SHP77 (cell line): ENCODE results near the gene SEC61A1.
A peak's percentile ranks its signal among the peaks of the same experiment; 100 is the strongest.

Experiments used
- DNase-seq, 2 experiments: peaks; one replicate each; lab custom pipeline; 2025; lab: John Stamatoyannopoulos, UW

The SEC61A1 gene

DNA sequence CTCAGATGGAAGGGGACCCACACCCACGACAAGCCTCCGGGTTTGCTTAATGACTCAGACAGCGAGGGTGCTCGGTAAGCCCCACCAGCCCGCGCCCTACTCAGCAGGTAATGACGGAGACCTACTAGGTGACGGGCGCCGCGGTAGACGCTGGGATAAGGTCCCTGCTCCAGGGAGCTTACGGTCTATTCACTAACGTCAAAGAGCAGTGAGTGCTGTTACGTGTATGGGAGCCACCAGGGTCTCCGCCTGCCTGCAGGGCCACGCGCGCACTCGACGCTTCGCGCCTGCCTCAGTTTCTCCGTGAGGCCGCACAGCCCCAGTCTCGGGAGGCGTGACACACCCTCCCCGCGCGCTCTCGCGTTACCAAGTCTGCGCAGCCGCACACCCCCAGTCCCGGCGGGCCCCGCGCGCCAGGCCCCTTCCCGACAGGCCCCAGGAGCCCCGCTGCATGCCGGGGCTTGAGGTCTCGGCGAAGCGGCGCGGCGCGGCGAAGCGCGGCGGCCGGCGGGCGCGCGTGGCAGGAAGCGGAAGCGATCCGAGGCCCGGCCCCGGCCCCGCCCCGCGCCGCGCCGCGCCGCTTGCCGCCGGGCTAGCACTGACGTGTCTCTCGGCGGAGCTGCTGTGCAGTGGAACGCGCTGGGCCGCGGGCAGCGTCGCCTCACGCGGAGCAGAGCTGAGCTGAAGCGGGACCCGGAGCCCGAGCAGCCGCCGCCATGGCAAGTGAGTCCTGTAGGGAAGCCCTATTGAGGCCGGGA, at the start of gene SEC61A1:
SEC61A1 (plus strand) TSS at position 601 of the 758 bp plus-strand sequence; CDS start at position 717, 116 bp downstream.
- peak; percentile 88 to 93 for DNase-seq

DNA sequence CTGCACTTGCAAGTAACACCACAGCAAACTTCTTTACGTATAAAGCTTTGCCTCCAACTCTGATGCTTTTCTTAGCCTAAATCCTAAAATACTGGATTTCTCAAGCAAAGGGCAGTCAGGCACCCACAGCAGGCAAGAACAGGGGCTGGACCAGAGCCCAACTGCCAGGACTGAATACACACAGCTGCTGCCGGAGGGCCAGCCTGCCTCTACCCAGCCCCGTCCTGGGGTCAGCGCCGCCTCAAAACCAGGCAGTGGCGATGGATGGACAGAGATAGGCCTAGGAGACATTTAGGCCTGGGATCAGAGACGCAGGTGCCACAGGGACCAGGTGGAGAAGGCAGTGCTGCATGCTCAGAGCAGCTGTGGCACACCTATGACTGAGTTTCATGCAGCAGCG, 47.6 kb upstream of the SEC61A1 start:
- peak; percentile 66 to 72 for DNase-seq

DNA sequence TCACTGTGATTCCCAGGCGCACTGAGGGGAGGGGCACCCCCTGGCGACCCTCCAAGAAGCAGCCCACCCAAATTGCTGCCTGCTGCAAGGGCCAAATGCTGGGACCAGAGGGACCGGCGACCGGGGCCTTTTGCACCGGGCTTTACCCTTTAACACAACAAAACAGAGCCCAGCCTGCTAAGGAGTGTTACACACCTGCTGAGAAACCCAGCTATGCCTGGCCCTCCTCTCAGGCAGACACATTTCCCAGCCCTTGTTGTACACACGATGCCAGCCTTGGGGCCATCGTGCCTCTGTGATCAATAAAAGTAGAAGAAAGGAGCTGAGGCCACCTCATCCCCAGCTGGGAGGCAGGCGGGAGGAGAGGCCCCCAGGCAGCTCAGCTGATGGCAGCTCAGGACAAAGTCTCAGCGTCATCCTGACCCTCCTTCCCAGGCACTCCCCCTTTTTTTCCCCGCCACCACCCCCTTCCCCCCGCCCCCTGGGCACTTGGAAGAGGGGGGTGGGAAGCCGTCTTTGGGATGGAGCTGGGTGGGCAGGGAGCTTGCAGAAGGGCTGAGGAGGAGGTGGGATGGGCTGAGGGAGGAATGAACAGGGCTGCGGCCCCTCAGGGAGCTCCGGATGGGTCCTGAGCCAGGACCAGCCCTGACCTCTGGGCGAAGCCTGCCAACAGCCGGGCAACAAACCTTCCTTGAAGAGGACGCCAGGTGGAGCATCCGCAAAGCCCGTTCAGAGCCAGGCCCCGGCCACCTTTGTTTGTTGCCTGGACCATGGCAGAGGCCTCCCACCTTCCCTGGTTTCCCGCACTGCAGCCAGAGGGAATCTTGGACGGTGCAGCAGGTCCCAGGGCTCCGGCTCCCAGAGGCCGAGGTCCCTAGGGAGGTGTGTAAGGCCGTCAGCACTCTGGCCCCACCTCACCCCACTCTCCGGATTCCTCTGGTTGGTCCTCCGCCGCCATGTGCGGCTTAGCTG, 45.9 kb upstream of the SEC61A1 start:
- DNase-seq = no peak

DNA sequence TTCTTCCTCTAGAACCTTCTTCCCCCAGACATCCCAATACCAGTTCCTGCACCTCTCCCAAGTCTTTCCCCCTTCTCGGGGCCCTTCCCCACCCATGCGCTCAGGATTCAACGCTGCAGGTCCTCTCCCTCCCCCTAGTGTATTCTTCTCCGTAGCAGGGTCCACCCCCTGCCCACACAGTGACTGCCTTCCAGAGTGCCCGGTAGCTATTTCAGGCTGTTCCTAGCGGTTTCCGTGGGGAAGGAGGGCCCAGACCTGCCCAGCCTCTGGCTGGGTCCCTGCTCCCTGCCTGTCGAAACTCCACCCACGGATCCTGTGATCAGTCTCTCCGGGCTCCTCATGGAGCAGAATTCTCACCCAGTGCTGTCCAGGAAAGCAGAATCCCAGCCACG, 45.2 kb upstream of the SEC61A1 start:
- DNase-seq = no peak

DNA sequence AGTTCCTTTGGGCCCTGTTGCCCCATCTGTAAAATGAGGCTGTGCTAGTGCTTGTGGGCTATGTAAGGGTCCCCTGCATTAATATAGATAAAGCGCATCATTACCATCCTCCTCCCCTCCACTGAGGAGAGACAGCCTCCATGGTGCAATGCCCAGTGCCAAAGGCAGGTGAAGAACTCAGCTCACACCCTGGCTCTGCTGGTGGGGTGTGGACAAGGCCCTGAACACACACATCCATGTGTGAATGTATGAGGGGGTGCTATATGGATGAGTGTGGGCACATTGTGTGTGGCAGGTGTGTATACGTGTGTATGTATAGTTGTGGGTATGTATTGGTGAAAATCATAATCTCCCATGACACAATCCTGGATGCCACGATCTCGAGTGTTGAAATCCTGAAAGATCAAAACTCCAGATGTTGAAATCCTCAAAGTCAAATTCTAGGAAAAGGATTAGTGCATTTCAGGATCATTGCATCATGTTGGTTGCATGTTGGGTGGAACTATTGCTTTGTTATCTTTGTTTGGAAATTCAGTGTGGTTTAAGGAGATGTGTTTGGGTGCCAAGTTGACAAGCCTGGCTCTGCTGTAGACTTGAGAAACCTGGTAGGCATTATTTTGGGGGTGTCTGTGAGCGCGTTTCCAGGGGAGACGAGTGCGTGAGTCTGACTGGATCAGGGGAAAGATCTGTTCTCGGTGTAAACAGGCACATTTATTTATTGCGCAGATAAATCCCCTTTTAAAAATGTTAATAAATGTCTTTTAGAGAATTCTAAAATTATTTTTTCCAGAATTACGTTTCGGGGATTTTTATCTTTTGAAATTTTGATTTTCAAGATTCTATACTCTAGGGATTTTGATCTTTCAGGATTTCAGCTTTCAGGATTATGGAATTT, 42.0 kb upstream of the SEC61A1 start:
- DNase-seq = no peak

DNA sequence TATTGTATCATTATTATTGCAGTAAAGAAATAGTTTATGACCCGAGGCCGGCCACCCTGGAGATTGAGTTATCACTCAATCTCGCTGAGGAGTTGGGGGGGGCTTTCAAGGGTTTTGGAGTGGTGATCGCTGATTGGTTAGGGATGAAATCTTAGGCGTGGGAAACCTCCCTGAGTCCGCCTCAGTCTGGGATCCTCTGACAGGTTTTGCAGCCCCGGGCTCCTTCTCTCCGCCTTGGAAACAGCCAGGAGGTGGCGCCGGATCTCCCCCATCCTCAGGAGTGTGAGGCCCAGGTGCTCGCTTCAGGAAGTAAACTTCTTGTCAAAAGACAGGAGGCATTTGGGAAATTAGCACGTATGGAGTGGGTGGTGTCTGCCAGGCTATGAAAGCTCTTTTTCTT, 41.1 kb upstream of the SEC61A1 start:
- DNase-seq = peak; percentile 15 to 31

DNA sequence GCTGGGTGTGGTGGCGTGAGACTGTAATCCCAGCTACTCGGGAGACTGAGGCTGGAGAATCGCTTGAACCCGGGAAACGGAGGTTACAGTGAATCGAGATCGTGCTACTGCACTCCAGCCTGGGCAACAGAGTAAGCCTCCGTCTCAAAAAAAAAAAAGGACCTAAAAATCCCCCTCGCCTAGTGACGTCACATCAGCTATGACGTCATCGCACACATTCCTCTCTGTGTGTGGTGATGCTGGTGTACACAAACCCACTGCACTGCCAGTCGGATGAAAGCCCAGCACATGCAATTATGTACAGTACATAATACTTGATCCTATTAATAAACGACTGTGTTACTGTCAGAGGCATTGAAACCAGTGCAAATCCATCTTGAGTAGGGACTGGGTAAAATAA, 40.2 kb upstream of the SEC61A1 start:
- DNase-seq = no peak

DNA sequence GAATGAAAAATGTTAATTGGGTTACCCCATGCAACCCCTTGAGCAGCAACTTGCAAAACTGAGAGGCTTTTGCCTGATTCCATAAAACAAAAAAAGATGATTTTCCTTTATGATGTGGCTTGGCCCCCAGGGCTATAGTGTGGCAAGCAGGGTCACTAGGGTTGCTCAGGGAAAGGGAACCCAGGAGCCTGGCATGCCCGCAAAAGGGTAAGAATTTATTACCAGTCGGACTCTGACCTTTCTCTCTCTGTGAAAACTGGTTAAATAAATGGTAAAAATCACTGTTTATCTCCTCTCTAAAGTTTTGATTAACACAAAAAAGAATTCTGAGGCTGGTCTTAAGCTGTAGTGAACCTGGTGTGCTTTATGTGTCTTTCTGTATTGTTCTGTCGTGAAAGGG, 37.7 kb upstream of the SEC61A1 start:
- DNase-seq = no peak

DNA sequence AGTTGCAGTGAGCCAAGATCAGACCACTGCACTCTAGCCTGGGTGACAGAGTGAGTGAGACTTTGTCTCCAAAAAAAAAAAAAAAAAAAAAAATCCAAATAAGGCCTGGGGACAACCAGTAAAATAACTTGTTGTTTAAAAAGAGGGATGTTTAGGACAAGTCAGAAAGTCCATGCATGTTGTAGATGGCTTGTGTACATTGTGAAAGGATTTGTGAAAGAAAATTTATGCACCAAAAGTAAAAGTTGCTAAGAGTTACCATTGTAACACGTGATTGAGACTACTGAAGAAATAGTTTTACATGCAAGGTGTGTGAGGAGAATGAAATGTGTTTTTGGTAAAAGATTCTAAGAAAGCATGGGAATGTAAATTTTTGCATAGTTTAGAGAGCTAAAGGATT, 35.7 kb upstream of the SEC61A1 start:
- DNase-seq = no peak

DNA sequence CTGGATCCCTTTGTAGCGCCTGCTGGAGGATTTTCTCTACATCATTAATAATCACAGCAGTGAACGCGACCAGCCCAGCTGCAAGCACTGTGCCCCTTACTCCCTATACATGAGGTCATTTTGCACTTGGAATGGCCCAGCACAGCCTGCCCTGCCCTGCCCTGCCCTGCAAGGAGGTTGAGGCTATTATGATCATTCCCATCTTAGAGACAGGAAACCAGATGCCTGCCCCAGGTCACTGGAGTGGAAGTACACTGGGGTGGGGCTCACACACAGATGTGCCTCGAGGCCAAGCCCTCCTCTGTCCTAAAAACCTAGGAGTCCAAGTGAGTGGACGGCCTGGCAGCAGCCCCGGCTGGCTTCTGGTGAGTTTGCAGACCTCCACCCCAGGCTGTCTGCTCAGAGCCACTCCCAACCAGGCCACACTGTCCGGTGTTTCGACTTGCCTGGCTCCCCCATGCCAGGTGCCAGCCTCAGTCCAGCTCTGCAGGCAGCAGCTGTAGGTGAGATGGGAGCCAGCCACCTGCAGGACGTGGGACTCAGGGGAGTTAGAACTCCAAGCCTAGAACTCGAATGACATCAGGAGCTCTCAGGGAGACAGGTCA, 30.4 kb upstream of the SEC61A1 start:
- no peak for DNase-seq

DNA sequence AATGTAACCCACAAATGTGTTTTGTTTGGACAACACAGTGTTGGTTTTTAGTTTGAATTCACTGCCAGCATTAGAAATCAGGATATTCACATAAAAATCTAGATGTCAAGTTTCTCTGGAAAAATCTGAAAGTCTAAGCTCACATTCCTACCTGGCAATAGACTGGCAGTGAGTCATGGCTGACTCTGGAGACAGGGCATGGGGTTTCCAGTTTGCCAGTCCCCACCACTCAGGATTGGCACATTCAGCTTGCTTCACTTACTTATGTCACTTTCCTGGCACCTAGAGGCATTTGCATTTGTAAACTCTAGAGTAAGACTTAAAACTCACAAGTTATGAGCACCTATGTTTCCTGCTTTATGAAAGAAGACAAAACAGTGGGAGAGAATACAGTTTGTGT, 19.1 kb upstream of the SEC61A1 start:
- DNase-seq = no peak

DNA sequence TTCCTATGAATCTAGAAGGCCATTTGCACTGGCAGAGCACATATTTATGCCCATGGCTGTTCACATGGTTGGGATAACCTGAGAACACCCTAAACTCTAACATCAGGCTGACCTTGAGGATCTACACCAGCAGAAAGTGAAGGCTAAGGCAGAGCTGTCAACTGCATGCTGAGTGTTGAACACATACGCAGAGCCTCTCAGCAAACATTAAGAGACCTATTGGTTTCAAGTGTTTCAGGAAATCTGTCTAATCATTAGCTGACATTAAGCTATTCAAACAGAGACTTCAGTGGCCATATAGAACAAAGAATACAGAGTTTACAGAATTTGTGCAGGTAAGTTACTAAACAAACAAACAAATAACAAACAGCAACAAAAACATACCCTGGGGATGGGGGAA, 16.1 kb upstream of the SEC61A1 start:
- DNase-seq = no peak

DNA sequence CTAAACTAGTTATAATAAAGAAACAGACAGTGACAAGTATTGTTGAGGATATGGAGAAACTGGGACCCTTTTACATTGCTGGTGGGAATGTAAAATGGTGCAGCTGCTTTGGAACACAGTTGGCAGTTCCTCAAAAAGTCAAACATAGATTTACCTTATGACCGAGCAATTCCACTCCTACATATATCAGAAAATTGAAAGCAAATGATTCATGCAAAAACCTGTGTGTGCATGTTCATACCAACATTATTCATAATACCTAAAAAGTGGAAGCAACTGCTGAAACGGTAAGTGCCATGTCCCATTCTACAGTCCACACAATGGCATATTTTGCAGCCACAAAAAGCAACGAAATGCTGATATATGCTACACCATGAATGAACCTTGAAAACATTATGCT, 12.2 kb upstream of the SEC61A1 start:
- no peak for DNase-seq

DNA sequence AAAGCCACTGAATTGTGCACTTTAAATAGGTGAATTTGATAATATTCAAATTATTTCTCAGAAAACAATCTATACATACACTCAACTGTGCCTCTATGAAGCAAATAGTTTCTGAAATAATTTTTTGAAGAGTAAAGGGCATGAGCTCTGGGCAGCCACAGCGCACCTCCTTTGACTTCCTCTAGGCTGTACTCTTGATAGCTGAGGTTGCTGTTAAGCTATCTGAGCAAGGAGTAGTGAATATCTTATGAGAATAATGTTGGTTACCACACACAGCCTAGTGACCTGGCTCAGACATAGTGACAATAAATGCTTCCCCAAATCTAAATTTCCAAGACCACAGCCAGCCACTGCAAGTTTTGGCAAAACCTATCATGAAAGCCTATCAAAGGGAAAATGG, 11.6 kb upstream of the SEC61A1 start:
- DNase-seq = no peak

DNA sequence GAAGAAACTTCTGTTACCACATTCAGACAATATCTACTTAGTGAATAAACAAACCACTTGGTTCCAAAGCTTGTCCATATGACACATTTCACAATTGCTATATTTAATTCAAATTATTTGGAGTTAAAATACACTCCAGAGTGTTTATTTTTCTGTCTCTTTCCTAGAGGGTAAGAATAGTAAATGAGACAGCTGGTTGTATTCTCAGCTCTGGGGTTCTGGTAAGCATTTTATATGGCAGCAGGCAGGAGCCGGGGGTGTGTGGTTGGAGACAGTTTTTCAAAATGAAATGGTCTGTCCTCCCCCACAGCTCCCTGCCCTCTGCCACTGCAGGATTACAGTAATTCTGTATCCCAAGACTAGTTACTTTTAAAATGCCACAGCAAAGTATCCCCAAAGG, 10.9 kb upstream of the SEC61A1 start:
- DNase-seq = no peak

DNA sequence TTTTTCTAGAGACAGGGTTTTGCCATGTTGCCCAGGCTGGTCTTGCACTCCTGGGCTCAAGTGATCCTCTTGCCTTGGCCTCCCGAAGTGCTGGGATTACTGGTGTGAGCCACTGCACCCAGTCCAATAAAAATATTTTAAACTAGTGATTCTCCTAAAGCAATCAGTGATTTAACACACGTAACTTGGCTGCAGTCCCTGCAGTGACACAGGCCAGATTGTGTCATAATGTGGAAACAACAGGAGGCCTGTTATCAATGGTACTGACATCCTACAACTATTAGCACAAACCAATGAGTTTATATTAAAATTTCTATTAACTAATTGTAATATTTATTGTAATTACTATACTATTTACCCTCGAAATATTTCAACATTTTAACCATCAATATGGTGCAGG, 1.6 kb upstream of the SEC61A1 start:
- DNase-seq = no peak

DNA sequence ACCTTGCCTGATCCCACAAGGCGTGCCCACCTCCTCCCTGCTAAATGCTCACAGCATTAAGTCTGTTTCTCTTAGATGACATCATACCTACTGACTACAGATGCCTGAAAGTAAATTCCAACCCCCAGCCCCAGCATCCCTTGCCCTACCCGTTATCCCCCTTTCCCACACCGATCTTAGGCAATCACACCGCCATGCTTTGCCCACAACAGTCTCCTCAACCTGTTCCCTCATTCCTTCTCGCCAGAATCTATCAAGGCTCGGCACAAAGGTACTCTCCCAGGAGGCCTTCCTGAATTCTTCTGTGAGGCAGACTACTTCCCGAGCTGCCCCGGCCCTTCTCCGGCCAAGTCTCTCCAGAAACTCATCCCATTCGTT, 789 bp upstream of the SEC61A1 start:
- DNase-seq = peak in 1 of 2 experiments; percentile 12

DNA sequence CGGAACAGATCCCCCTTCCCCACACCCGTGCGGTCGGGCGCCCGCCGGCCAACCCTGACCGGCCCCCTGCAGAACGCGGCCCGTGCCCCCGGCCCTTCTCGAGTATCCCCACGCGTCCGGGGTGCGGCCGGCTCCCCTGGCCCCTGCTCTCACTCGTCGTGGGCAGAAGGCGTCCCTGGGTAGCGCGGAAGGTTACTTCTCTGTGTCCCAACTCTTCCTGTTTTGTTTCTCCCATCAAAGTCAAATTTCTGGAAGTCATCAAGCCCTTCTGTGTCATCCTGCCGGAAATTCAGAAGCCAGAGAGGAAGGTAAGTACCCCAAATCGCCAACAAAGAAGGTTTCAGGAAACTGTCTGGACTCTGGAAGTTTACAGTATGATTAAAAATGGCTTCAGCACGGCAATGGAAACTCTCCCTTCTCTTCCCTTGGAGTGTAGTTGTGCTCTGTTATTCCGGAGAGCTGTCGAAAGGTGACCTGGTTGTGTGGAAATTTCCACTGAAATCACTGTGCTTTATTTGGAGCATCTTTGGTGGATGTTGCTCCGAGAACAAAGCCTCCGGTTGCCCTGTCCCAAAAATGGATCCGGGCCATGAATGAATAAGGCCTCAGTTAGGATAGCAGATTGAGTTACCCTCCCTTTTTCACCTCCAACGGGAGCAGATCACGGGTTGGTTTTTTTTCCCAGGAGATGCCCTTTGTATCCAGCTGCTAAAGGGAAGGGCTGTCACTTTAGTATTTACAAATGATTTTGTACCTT, 536 bp downstream of the SEC61A1 start:
- no peak for DNase-seq

DNA sequence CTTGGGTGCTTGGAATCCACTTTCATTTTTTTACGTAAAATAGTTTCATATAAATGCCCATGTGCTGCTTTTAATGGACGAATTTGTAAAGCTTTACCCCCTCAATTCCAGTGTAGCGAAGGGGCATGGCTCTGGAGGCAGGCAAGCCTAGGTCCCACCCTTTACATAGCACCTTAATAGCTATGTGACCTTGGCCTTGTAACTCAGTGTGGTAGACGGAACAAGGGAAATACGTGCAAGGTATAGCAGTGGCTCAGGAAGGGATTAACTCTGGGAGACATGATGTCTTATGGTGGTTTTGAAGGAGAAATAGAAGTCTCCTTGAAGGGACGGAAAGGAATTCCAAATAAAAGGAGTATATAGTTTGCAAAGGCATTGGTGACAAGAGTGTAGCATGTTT, 1.4 kb downstream of the SEC61A1 start:
- DNase-seq = no peak

DNA sequence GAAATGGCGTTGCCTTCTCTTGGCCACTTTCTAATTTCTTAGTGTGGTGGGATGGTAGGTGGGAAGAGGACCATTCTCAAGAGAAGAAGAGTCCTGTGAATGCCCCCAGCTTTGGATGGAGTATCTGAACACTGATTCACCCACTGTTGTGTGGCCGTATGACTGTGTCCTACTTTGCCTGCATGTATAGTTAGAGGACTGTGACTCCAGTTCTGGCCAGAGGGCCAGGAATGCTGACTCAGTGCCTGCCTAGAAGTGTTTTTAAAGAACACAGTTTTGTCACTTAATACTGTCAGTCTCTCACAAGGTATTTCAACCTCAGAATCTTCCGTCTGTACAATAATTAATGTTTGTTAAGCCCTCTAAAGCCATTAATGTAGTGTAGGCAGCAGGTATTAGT, 2.1 kb downstream of the SEC61A1 start:
- DNase-seq = no peak

DNA sequence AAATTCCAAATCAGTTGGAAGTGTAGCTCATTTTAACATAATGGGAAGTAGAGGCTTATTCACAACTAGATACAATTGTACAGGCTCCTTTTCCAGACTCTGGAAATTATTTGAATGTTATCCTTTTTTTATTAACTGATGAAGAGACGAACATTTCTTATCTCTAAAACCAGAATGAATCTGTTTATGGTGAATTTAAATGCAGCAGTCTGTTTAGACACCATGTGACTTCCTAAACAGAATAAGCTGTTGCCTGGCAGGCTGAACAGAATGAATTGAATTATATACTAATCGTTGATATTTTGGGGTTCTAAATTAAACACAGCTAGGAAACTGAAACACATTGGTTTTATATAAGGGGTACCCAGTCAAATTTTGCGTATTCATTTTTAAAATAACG, 4.0 kb downstream of the SEC61A1 start:
- DNase-seq = no peak
